ENCODE results near the gene WFIKKN1. TPM values are rescaled to one million over a fixed set of nuclear protein-coding genes. Genes with fewer than 3 reads are reported as not detected.

WFIKKN1 gene
- total and polyA plus RNA-seq, 2 of the 13 experiments (the other 11 are each of a cell fraction or from before 2014, with no cell fraction given): 1.7 to 4.9 TPM

DNA sequence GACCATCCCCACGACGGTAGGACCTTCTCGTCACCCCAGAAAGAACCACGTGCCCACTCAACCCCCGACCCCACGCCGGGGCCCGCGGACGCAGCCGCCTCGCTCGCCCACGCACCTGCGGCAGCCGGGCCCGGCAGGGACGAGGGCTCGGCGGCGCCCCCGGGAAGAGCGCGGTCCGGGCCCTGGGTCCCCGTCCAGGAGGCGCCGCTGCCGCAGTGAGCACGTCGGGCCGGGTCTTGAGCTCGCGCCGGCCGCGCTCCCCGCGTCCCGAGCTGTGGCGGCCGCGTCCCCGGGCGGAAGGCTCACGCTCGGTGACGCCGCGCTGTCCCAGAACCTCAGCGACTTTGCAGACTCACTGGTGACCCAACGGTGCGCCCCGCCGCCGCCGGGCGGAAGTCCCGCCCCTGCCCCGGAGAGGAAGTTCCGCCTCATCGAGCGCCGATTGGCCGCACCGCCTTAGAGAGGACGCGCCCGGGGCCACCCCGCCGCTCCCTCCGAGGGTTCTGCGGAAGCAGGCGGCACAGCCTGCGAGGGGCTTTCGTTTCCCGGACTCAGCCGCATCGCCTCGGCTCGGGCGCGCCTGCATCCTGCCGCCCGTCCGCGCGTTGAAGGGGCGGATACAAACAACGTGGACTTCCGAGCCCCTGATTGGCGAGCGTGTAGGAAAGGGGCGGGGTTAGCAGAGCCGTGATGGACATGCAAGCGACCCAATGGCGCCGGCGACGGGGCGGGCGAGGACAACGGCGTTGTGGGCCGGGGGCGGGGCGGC lies 41.7 kb upstream of the WFIKKN1 start (continued):
- TF ChIP-seq, protein P1, sequence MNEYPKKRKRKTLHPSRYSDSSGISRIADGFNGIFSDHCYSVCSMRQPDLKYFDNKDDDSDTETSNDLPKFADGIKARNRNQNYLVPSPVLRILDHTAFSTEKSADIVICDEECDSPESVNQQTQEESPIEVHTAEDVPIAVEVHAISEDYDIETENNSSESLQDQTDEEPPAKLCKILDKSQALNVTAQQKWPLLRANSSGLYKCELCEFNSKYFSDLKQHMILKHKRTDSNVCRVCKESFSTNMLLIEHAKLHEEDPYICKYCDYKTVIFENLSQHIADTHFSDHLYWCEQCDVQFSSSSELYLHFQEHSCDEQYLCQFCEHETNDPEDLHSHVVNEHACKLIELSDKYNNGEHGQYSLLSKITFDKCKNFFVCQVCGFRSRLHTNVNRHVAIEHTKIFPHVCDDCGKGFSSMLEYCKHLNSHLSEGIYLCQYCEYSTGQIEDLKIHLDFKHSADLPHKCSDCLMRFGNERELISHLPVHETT (CRISPR knock-in tag; conservative IDR thresholded peaks at IDR 0.05): peak; percentile 50; the same call in 1 of the 2 replicates
- TF ChIP-seq MLXIP (CRISPR knock-in tag; IDR thresholded peaks at IDR 0.05; ENCODE audit: borderline replicate concordance) (no peak), CAMTA2 (CRISPR knock-in tag; IDR thresholded peaks at IDR 0.05; ENCODE audit: borderline replicate concordance) (peak; percentile 98), CBX1 (IDR thresholded peaks at IDR 0.05; ENCODE audit: low read depth) (no peak), ZNF446 (CRISPR knock-in tag; IDR thresholded peaks at IDR 0.05) (no peak), NFYC (CRISPR knock-in tag; IDR thresholded peaks at IDR 0.05) (peak; percentile 72), RAD21 (CRISPR knock-in tag; IDR thresholded peaks at IDR 0.05) (peak; percentile 23), ZNF280D (CRISPR knock-in tag; IDR thresholded peaks at IDR 0.05) (no peak), ZFP36 (IDR thresholded peaks at IDR 0.05; ENCODE audit: borderline replicate concordance, low read depth, low read length, partially characterized antibody) (no peak), SMYD3 (CRISPR knock-in tag; IDR thresholded peaks at IDR 0.05) (no peak), ZNF512B (CRISPR knock-in tag; IDR thresholded peaks at IDR 0.05; ENCODE audit: borderline replicate concordance) (no peak), ZNF747 (CRISPR knock-in tag; IDR thresholded peaks at IDR 0.05; ENCODE audit: borderline replicate concordance) (no peak), CHD2 (IDR thresholded peaks at IDR 0.05; ENCODE audit: low read depth, low read length) (no peak), ZNF30 (CRISPR knock-in tag; IDR thresholded peaks at IDR 0.05) (no peak), ZFX (CRISPR knock-in tag; IDR thresholded peaks at IDR 0.05; ENCODE audit: low read depth) (peak; percentile 64), SMAD3 (CRISPR knock-in tag; IDR thresholded peaks at IDR 0.05) (no peak), ZNF484 (CRISPR knock-in tag; IDR thresholded peaks at IDR 0.05; ENCODE audit: borderline replicate concordance, low read depth) (0 out of 2 replicates have a peak, but pooled peaks have one; percentile 48)
- TF ChIP-seq, protein P2, sequence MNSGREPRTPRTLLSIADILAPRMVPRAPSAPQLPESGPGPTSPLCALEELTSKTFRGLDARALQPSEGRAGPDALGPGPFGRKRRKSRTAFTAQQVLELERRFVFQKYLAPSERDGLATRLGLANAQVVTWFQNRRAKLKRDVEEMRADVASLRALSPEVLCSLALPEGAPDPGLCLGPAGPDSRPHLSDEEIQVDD (CRISPR knock-in tag; IDR thresholded peaks at IDR 0.05; ENCODE audit: borderline replicate concordance): no peak; the same call in 1 of the 2 replicates
